Cardiac septum (tissue), 1 donor: ENCODE results near the gene MBLAC2. TPM values are rescaled to one million over a fixed set of nuclear protein-coding genes. Genes with fewer than 3 reads are reported as not detected.

Experiments
- total RNA-seq: library from RNA; stranded (reverse); fragmentation: NEBNext Ultra II Directional; extraction: Animal tissue kit (Norgen Biotek cat#: 25700); gene quantifications from one replicate; pipeline ENCODE4 v1.2.1, GENCODE V29; 2021
- donor health status: DM: no; HTN: no; CAD: no.

Gene MBLAC2
- total RNA-seq, 1 donor from 2014 or later: 2.9 TPM

Other genes with a start within 250 kb of the MBLAC2 start
- gene CETN3, start 65.0 kb downstream of the MBLAC2 start, total RNA-seq: 16.0 TPM
- 0.97 TPM for gene POLR3G, start 93 bp upstream of the MBLAC2 start, total RNA-seq
- 14.8 TPM for gene LYSMD3, start 54.8 kb upstream of the MBLAC2 start, total RNA-seq
- gene ADGRV1, start 84.0 kb upstream of the MBLAC2 start, total RNA-seq: 0.19 TPM